Measurements from ENCODE around the gene ADAP1.

DNA sequence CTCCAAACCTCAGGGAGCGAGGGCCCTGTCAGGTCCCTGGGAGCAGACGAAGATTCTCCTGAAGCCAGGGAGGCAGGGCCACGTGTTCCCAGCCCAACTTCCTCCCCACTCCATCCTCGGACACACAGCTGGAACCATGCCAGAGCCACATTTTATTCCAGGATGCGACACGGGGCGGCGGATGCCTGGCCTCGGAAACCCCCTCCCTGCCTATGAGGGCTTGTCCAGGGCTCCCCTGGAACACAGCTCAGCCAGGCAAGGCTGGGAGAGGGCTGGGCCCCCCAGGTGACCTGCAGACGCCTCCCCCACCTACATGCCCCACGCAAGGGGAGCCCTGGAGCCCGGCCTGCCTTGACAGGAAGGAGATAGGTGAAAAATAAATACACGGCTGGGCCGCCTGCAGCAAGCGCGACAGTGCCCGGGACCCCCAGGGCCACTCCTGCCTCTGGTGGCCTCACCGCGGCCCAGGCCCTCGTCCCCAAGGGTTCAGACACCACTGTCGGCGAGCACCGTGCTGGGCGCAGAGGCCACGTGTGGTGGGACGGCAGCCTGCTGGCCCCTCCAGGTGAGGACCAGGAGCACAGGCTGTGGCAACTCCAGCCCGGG lies 56.6 kb downstream of the ADAP1 start:
- no peak; the same call in 1 of the 2 replicates for TF ChIP-seq POLR2AphosphoS5 (IDR thresholded peaks at IDR 0.05; ENCODE audit: low read depth, low read length)
- no peak for TF ChIP-seq POLR2A (IDR thresholded peaks at IDR 0.05; ENCODE audit: low read depth, low read length)
